Thoracic aorta endothelial cell (primary cell): Measurements from ENCODE around the gene RAB40C. TPM values are rescaled to one million over a fixed set of nuclear protein-coding genes. Genes with fewer than 3 reads are reported as not detected.

Experiments used
- small RNA-seq: library from RNA; depleted of rRNA; stranded (forward); fragments of <200 nt; gene quantifications from one replicate; pipeline ENCODE3, GENCODE V24; 2012
- total RNA-seq: library from RNA; depleted of rRNA; stranded (reverse); fragments of >200 nt; gene quantifications from 2 replicates; pipeline ENCODE4 v1.2.3, GENCODE V29; 2012

RAB40C gene, protein sequence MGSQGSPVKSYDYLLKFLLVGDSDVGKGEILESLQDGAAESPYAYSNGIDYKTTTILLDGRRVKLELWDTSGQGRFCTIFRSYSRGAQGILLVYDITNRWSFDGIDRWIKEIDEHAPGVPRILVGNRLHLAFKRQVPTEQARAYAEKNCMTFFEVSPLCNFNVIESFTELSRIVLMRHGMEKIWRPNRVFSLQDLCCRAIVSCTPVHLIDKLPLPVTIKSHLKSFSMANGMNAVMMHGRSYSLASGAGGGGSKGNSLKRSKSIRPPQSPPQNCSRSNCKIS
- total RNA-seq: 11.2 and 13.9 TPM in 2 replicates

DNA sequence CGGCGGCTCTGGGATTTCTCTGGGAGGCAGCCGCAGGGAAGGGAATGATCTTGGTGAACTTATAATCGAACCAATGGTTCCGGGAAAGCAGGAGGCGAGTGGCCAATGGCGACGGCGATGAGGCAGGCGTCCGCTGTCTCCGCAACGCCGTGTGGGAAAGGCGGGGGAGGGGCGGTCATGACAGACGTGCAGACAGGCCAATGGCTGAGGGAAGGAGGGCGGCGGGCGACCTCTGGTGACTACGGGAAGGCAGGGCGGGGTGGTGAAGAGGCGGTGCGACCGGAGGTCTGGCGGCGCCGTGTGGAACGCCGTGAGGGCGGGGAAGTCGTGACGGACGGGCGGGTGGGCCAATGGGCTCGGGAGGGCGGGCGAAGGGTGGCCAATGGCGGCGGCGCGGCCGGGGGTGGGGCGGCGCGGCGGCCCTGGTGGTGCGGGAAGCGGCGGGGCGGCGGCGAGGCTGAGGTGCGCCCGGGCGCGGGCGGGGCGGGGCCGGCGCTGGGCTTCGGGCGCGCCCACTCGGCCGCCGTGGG is at the start of gene RAB40C:
Gene RAB40C (plus strand): TSS at position 409 of the 530 bp plus-strand sequence. CDS start 226 bp downstream, outside the sequence.

GRCh38 chr16:560204-560700 is 29.6 kb upstream of the RAB40C start, which contains the start of gene PRR35:
Gene PRR35 (plus strand): TSS chr16:560394. CDS start chr16:563295, 2,901 bp downstream.

DNA sequence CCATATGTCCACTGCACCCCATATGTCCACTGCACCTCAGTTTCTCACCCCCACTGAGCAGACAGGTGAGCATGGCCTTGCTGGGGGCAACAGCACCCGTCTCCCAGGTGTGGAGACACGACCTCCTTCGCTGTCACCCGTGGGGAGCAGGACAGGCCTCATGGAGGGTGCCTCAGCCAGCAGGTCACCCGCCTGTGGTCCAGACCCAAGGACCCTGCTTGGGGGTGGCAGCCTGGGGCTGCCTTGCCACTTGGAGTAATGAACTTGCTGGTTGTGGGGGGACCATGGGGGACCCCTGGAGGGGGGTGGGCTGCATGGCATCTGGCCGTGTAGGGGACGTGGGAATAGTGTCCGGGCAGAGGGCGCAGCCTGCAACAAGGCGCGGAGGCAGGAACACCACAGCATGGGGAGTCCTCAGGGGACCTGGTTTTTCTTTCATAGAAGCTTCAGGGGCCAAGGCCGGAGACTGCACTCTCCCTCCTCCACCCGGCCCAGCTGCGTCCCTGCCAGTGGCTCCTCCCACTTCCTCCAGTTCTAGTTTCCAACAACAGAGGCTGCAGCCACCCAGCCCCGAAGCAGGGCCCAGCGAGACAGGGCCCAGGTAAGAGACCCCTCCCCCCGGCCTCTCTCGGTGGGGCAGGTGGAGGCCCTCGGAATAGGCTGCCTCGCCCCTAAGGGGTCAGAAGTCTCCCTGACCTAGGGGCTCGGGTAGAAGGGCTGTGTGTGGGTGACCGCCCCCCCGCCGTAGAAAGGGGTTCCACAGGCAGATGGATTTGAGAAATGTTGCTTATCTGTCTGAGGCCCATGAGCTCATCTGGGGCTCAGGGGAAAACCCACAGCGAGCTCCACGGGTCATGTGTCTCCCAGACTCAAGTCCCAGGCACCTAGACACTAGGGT is 23.1 kb upstream of the RAB40C start, which contains the start of gene NHLRC4:
Gene NHLRC4 (plus strand): TSS at position 531 of the 898 bp plus-strand sequence. CDS start 1,043 bp downstream, outside the sequence.

DNA sequence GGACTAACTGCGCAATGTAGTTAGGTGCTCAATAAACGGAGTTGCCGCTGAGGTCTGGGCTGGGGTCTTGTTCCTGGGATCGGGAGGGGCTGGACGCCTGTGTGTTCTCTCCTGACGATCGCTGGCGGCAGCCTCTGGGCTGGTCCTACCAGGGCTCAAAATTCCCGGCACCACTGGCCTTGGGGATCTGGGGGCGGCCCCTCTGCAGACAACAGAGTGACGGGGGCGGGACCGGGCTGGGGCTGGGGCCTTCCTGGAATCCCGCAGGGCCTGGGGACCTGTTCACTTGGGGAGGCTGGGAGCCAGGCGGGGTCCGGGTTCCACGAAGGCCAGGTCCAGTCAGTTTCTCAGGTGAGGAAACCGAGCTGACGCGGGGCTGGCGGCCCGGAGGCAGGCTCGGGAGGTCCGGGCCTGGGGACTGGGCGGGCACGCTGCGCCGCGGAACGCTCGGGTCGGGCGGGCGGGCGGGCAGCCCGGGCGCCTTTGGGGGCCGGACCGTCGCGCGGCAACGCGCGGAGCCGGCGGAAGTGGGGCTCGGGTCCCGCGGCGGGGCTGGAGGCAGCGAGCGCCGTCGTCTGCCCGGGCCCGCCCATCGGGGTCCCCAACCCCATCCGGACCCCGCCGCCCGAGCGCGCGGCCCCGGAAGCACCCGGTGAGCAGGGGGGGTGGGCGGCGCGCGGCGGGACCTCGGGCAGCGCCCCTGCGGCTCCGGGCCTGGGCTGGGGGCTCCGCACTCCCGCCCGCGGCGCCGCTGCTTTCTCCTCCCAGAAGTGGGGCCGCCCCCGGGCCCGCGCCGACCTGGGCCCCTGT is 20.2 kb upstream of the RAB40C start, which contains the start of gene PIGQ:
Gene PIGQ (plus strand): TSS at position 524 of the 810 bp plus-strand sequence. CDS start 4,107 bp downstream, outside the sequence.

DNA sequence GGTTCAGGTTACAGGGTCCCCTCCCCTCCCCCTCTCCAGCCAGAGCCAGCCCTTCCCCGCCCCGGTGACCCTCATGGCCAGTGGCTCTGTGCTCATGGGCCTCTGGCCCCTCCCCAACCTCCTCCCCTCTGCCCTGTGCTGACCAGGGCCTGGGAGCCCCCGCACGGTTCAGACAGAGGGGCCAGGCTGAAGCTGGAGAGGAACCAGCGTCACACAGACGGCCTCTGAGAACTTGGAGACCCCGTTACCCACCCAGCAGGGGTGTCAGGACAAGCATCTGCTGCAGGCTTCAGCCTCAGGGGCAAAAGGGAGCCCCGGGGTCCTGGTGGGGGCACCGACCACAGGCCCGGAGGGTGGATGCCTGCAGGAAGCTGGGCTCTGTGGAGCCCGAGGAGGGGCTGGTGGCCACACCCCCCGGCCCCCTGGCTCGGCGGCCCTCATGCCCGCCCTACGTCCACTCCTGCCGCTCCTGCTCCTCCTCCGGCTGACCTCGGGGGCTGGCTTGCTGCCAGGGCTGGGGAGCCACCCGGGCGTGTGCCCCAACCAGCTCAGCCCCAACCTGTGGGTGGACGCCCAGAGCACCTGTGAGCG is 41.0 kb downstream of the RAB40C start, which contains the start of gene WFIKKN1:
Gene WFIKKN1 (plus strand): TSS at position 171 of the 591 bp plus-strand sequence. CDS start 269 bp downstream, at position 440.

DNA sequence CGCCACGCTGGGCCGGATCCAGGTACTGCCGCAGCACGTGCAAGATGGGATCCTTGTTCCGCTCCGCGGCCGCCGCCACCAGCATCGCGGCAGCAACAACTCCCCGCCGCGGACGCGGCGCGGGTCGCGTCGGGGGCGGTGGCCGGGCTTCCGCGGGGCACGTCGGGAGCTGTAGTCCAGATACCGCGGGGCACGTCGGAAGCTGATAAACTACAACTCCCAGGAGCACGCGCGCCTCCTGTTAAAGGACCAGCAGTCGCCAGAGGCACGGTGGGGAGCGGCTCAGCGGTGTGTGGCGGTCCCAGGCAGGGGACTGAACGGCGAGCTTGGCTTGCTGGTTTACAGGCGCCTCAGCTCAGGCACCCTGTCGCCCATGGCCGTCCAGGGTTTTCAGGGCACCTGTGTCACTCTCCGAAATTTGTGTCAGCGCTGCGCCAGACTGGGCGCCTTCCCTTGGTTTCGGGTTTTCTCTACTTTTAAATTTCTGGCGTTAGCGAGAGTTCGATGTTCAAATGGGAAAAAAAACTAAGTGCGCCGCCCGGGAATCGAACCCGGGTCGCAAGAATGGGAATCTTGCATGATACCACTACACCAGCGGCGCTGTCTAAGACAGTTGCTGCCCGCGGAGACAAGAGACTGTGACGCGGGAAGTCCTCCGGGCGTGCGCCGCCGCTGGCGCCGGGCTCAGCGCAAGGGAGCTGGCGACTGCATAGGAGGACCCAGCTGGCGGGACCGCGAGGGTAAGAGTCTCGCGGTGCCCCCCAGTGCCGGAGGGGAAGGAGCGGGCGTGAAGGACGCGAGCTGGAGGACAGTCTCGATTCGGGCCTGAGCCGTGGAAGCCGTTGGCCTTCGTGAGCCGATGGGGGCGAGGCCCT is 46.6 kb downstream of the RAB40C start, which contains the start of gene METTL26:
Gene METTL26 (minus strand): TSS at position 100 of the 875 bp plus-strand sequence. CDS start 15 bp downstream, at position 85.

GRCh38 chr16:641326-642188 is 51.7 kb downstream of the RAB40C start, which contains the start of gene MCRIP2:
Gene MCRIP2 (plus strand): TSS chr16:641828. CDS start chr16:641992, 164 bp downstream.

DNA sequence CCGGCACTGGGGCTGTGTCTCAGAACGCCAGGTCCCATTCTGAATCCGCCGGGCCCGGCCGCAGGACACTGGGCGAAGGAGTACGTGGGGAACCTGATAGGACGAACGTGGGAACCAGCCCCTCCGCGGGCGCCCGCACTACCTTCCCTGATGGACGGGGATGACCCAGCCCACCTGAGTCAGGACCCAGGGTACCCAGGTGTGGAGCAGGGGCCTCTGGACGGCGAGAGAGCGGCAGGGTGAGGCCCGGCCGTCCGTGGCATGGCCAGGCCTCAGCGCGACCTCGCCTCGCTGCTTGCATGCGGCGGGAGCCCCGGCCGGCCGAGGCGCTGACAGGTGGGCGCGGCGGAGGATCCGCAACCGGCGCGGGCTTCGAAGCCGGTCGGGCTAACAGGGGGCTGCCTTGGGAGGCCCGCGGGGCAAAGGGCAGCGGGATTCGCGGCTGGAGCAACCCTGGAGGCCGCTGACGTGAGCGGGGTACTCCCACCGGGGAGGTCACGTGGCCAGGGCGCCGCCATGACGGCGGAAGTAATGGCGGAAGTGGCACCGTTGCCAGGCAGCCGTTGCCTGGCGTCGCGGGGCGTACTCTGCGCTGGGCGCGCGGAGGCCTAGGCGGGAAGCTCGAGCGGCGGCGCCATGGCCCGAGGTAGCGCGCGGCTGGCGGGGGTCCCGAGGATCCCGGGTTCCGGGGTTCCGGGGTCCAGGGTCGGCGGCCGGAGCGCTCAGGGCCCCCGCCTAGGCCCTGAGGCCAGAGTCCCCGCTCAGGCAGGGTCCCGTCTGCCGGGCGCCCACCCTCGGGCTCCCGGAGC is 59.1 kb downstream of the RAB40C start, which contains the start of gene WDR90:
Gene WDR90 (plus strand): TSS at position 585 of the 809 bp plus-strand sequence. CDS start 52 bp downstream, at position 637.

DNA sequence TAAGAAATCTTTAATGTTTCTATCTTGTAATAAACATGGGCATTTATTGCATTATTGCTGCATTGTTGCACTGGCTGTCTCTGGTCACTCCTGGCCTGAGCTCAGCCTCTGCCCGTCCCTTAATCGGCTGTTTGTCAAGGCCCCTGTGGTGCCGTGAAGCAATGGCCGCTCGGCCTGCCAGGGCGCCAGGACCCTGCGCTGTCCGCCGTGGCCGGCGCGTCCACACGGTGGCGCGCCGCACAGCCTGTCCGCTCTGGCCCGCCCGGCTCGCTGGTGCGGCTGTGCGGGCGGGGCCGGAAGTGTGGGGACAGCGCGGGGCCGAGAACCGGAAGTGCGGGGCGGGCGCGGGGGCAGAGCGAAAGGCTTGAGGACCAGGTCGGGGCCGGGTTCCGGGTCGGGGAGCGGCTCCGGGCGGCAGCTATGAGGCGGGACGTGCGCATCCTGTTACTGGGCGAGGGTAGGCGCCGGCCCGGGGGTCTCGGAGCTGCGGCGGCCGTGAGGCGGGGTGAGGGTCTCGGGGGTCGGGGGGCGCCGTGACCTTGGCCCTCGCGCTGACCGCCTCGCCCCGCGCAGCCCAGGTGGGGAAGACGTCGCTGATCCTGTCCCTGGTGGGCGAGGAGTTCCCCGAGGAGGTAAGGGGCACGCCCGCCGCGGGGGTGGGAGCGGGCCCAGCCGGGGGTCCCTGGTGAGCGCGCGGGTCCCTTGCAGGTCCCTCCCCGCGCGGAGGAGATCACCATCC is 78.1 kb downstream of the RAB40C start, which contains the start of gene RHOT2:
Gene RHOT2 (plus strand): TSS at position 353 of the 739 bp plus-strand sequence. CDS start 68 bp downstream, at position 421.

DNA sequence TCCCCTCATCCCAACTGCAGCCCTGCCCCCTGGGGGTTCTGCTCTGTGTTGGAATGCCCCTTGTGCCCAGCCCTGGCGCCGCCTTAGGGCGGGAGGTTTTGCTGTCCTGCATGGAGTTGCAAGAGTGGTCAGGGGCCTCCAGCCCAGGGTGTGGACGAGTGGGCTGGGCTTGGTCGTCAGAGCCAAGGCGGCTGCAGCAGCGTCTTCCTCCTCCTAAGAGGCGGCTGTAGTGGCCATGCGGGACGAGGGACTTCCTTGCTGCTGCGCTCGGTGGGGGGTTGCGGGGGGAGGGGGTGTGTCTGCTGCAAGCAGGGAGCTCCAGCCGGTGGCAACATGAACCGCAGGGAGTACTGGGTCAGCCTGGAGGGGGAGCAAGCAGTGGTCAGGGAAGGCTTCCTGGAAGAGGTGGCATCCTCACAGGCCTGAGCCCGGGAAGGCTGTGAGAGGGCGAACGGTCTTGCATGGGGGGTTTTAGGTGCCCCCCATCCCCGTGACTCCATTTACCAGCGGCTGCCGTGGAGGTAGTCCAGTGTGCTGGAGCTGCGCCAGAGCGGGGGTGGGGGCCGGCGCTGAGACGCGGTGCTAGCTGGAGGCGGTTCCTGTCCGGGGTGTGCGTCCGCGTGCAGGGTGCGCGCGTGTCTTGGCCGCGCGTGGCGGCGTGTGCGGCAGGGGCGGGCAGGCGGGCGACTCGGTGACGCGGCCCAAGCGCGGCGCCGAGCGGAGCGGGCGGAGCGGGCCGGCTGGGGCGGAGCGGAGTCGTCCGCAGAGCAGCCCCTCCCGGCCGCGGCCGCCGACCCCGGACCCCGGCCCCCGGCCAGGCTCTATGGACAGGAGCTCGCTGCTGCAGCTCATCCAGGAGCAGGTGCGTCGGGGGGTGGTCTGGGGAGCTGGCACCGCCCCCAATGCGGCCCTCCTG is 85.4 kb downstream of the RAB40C start, which contains the start of gene RHBDL1:
Gene RHBDL1 (plus strand): TSS at position 704 of the 916 bp plus-strand sequence. CDS start 120 bp downstream, at position 824.

Small RNAs within 50 kb of the gene (small RNA-seq; reads per million reads assigned to genes)
- gene MIR3176 (0.63 reads per million), gene Z98883.1 (not detected)

Other genes with a start within 250 kb of the RAB40C start
- 19.8 and 20.8 TPM in 2 replicates for gene AXIN1, start 237.3 kb upstream of the RAB40C start, total RNA-seq
- 85.0 and 90.7 TPM in 2 replicates for gene MRPL28, start 219.5 kb upstream of the RAB40C start, total RNA-seq
- gene PGAP6, start 208.1 kb upstream of the RAB40C start, total RNA-seq: 56.7 and 57.8 TPM in 2 replicates
- gene NME4, start 192.9 kb upstream of the RAB40C start, total RNA-seq: 71.9 and 83.6 TPM in 2 replicates
- 12.2 and 16.1 TPM in 2 replicates for gene DECR2, start 188.2 kb upstream of the RAB40C start, total RNA-seq
- 34.2 and 39.8 TPM in 2 replicates for gene RAB11FIP3, start 164.4 kb upstream of the RAB40C start, total RNA-seq
- 42.2 and 70.2 TPM in 2 replicates for gene CAPN15, start 62.4 kb upstream of the RAB40C start, total RNA-seq
- 0.07 TPM in 1 of 2 replicates, not detected in the other for gene PRR35, start 29.7 kb upstream of the RAB40C start, total RNA-seq
- 0.86 and 1.1 TPM in 2 replicates for gene NHLRC4, start 23.1 kb upstream of the RAB40C start, total RNA-seq
- gene PIGQ, start 20.1 kb upstream of the RAB40C start, total RNA-seq: 24.9 and 30.7 TPM in 2 replicates
- 0.13 and 0.22 TPM in 2 replicates for gene WFIKKN1, start 40.9 kb downstream of the RAB40C start, total RNA-seq
- gene METTL26, start 46.2 kb downstream of the RAB40C start, total RNA-seq: 87.8 and 119 TPM in 2 replicates
- 14.1 TPM in 2 replicates for gene MCRIP2, start 51.8 kb downstream of the RAB40C start, total RNA-seq
- gene WDR90, start 59.3 kb downstream of the RAB40C start, total RNA-seq: 14.6 and 26.4 TPM in 2 replicates
- gene RHOT2, start 78.1 kb downstream of the RAB40C start, total RNA-seq: 42.6 and 43.9 TPM in 2 replicates
- gene RHBDL1, start 85.6 kb downstream of the RAB40C start, total RNA-seq: 0.27 and 0.29 TPM in 2 replicates
- gene STUB1, start 90.3 kb downstream of the RAB40C start, total RNA-seq: 77.6 and 98.1 TPM in 2 replicates
- gene JMJD8, start 94.3 kb downstream of the RAB40C start, total RNA-seq: 34.8 and 47.0 TPM in 2 replicates
- 6.4 and 8.0 TPM in 2 replicates for gene WDR24, start 100.3 kb downstream of the RAB40C start, total RNA-seq
- 0.65 and 0.66 TPM in 2 replicates for gene FBXL16, start 115.7 kb downstream of the RAB40C start, total RNA-seq
- 9.4 and 18.7 TPM in 2 replicates for gene METRN, start 125.1 kb downstream of the RAB40C start, total RNA-seq
- gene ANTKMT, start 131.1 kb downstream of the RAB40C start, total RNA-seq: 23.0 and 32.0 TPM in 2 replicates
- 0.93 and 1.0 TPM in 2 replicates for gene CCDC78, start 136.4 kb downstream of the RAB40C start, total RNA-seq
- gene HAGHL, start 137.0 kb downstream of the RAB40C start, total RNA-seq: 5.6 and 7.7 TPM in 2 replicates
- gene CIAO3, start 150.9 kb downstream of the RAB40C start, total RNA-seq: 24.5 and 28.3 TPM in 2 replicates
- not detected in 2 replicates for gene MSLN, start 170.7 kb downstream of the RAB40C start, total RNA-seq
- gene RPUSD1, start 198.3 kb downstream of the RAB40C start, total RNA-seq: 31.8 and 38.6 TPM in 2 replicates
- gene CHTF18, start 198.6 kb downstream of the RAB40C start, total RNA-seq: 22.1 and 49.1 TPM in 2 replicates
- not detected in 2 replicates for gene GNG13, start 210.7 kb downstream of the RAB40C start, total RNA-seq